Activated naive CD4-positive, alpha-beta T cell treated with anti-CD3 and anti-CD28 coated beads, Interleukin-2, amount 50 U/mL, for 24 hours (primary cell): ENCODE data around the gene CISD3.

ENCODE experiments used
- H3K27ac Mint-ChIP-seq: one replicate; pipeline ENCODE4 v1.8.0; 2021; ENCODE audit warnings: mild to moderate bottlenecking, mixed read lengths
- H3K27me3 Mint-ChIP-seq: one replicate; pipeline ENCODE4 v1.8.0; 2021; ENCODE audit warnings: mixed read lengths
- H3K36me3 Mint-ChIP-seq: one replicate; pipeline ENCODE4 v1.8.0; 2021; ENCODE audit warnings: mixed read lengths
- H3K4me1 Mint-ChIP-seq: one replicate; pipeline ENCODE4 v1.8.0; 2021; ENCODE audit warnings: mixed read lengths
- H3K4me3 Mint-ChIP-seq: one replicate; pipeline ENCODE4 v1.8.0; 2021; ENCODE audit warnings: mild to moderate bottlenecking, mixed read lengths
- H3K9me3 Mint-ChIP-seq: one replicate; pipeline ENCODE4 v1.8.0; 2021; ENCODE audit warnings: mixed read lengths

The CISD3 gene

DNA sequence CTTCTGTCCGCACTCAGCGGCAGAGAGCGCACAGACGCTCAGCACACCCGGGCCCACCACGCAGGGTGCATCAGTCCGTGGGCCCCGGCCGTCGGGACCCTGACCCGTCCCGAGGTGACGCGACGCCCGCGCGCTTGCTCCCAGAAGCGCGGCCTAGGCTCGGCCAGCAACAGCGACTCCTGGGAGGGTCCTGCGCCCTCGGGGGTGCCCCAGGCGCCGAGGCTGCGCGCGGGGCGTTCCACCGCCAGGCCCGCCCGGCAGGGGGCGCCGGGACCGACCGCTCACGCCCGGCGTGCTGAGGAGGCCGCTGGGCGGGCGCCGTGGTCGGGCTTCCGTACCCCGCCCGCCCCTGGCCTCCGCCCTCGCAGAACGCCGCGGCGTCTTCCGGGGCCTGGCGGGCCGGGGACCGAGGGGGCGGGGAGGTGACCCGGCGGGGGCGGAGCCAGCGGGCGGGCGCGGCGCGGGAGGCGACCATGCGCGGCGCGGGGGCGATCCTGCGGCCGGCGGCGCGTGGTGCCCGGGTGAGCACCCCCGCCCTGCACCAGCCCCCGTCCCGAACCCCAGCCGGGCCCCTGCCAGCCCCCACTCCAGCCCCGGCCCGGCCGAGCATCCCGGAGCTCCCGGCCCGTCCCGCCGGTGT lies at the start of gene CISD3:
Gene CISD3, plus strand, starts transcription at position 456 of the 640 bp plus-strand sequence. Its CDS starts 18 bp downstream, at position 474.
- peaks cover 89% of the 10 kb centered on the region for H3K4me1 Mint-ChIP-seq
- H3K36me3 Mint-ChIP-seq, result peaks cover 4% of the 10 kb centered on the region

DNA sequence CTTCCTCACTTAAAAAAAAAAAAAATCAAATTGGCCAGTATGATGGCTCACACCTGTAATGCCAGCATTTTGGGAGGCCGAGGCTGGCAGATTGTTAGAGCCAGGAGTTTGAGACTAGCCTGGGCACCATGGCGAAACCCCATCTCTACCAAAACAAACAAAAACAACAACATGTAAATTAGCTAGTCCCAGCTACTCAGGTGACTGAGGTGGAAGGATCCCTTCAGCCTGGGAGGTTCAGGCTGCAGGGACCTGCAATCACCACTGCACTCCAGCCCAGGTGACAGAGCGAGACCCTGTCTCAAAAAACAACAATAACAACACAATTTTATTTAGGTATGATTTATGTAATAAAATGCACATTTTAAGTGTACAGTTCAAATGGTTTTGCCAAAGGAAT lies 49.0 kb upstream of the CISD3 start:
- Mint-ChIP-seq H3K27me3 (peaks cover 1% of the 10 kb centered on the region), H3K4me3 (no peak overlapping the region), H3K27ac (no peak overlapping the region), H3K36me3 (no peaks in the 10 kb centered on the region), H3K4me1 (peaks cover 15% of the 10 kb centered on the region), H3K9me3 (no peaks in the 10 kb centered on the region)

More for the DNA sequence above, at the start of gene CISD3:
- no peaks in the 10 kb centered on the region for H3K9me3 Mint-ChIP-seq
- H3K27me3 Mint-ChIP-seq, result no peaks in the 10 kb centered on the region
- peak within 1 kb of the TSS; percentile 93 for H3K27ac Mint-ChIP-seq
- peak within 1 kb of the TSS; percentile 93 for H3K4me3 Mint-ChIP-seq

DNA sequence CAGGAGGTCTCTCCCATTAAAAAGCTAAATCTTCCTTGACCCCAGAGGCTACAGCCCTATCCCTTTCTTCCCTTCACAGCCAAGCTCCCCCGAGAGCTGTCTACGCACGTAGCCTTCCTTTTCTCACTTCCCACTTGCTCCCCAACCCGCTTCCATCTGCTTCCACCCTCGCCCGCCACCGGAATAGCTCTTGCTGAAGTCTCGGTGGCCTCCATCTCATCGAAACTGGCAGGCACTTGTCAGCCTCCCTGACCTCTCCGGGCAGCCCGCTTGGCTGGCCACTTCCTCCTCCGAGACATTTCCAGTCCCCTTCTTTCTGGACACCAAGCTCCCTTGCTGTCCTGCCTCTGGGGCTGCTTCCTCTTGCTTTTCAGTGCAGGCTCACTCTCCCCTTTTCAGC lies 44.6 kb upstream of the CISD3 start:
- Mint-ChIP-seq H3K36me3 (no peaks in the 10 kb centered on the region), H3K4me3 (no peak overlapping the region), H3K27ac (no peak overlapping the region), H3K27me3 (peaks cover 1% of the 10 kb centered on the region), H3K9me3 (no peaks in the 10 kb centered on the region), H3K4me1 (no peaks in the 10 kb centered on the region)

DNA sequence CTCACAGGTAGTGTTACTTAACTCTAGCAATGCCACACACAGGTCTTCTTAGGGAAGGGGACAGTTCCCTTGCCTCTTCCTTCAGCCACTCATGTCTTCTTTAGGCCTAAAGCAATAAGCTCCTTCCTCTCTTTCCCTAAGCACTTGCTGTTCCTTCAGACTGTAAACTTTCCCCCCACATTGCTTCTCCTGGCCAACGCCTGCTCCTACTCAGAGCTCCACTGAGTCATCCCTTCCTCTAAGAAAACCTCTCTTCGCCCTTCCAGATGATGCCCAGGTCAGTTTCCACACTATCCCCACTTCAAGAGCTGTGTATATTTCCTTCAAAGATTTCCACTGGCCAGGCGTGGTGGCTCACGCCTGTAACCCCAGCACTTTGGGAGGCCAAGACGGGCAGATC lies 42.9 kb upstream of the CISD3 start:
- Mint-ChIP-seq H3K36me3 (no peaks in the 10 kb centered on the region), H3K4me1 (no peaks in the 10 kb centered on the region), H3K27ac (no peak overlapping the region), H3K27me3 (peaks cover 1% of the 10 kb centered on the region), H3K4me3 (no peak overlapping the region), H3K9me3 (no peaks in the 10 kb centered on the region)

DNA sequence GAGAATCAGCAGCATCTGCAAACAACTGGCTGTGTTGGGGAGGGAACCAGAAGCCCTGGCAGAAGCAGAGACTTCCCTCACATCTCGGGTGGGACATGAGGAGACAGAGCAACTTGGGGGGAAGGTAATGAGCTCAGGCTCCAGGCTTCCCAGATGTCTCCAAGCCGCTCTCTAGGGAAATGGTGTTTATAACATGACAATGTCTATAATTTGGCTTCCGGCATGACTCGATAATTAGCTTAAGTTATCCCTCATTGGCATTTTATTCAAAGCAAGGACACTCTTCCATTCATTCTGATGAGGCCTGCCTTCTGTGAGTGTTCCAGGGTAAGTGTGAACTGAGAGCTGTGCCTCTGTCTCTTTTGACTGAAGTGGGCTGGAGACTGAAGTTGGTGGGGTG lies 39.8 kb upstream of the CISD3 start:
- H3K4me1 Mint-ChIP-seq, result no peaks in the 10 kb centered on the region
- no peaks in the 10 kb centered on the region for H3K9me3 Mint-ChIP-seq
- no peak overlapping the region for H3K27ac Mint-ChIP-seq
- no peak overlapping the region for H3K4me3 Mint-ChIP-seq
- no peaks in the 10 kb centered on the region for H3K36me3 Mint-ChIP-seq
- H3K27me3 Mint-ChIP-seq, result peaks cover 1% of the 10 kb centered on the region

DNA sequence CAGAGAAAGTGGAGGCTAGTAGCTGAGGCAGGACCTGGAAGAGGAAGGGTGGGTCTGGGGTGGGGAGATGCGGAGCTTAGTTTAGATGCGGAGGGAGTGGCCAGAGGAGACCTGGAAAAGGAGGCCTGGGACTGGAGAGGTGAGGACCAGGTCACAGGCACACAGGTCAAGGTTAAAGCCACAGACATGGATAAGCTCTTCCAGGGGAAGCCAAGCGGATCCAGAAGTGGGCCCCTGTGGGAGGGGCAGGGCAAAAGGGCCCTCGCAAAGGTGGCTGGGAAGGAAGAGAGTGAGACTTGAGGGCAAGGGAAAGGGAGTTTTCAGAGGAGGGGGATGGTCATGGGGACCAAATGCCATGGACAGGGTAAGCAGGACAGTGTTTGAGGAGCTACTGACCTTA lies 39.0 kb upstream of the CISD3 start:
- no peaks in the 10 kb centered on the region for H3K27me3 Mint-ChIP-seq
- H3K4me1 Mint-ChIP-seq, result peaks cover 6% of the 10 kb centered on the region
- H3K9me3 Mint-ChIP-seq, result no peaks in the 10 kb centered on the region
- no peaks in the 10 kb centered on the region for H3K36me3 Mint-ChIP-seq
- peak overlapping the region; percentile 23 for H3K27ac Mint-ChIP-seq
- no peak overlapping the region for H3K4me3 Mint-ChIP-seq

DNA sequence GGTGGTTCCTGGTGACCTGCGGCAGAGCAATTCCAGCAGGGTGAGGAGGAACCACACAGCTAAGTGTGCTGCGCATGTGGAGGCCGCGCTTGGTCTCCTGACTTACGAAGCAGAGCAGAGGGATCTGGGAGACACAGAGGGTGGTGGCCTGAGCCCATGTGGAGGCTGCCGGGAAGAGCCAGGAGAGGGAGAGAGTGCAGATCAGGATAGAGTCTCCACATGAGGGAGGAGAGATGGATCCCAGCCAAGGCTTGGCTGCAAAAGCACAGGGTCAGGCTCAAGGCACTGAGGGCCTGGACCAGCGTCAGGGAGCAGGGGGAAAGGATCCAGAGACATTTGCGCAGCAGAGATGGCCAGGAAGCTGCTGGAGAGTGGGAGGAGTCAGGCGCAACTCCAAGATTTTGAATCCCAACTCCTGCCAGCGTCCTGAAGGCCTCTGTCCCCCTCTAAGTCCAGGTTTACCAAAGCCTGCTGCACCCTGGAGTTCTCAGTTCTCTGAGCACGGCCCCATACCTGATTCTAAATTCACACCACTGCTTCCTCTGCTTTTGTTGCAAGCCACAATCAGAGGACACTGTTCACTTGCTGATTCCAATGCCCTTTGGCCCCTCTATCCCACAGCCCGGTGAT lies 36.3 kb upstream of the CISD3 start:
- H3K27ac Mint-ChIP-seq, result peak overlapping the region; percentile 12
- H3K4me1 Mint-ChIP-seq, result peaks cover 25% of the 10 kb centered on the region
- no peak overlapping the region for H3K4me3 Mint-ChIP-seq
- H3K27me3 Mint-ChIP-seq, result no peaks in the 10 kb centered on the region
- H3K9me3 Mint-ChIP-seq, result no peaks in the 10 kb centered on the region
- no peaks in the 10 kb centered on the region for H3K36me3 Mint-ChIP-seq

GRCh38 chr17:38697061-38697820 lies 32.9 kb upstream of the CISD3 start:
- peaks cover 51% of the 10 kb centered on the region for H3K4me1 Mint-ChIP-seq
- peaks cover 3% of the 10 kb centered on the region for H3K36me3 Mint-ChIP-seq
- H3K9me3 Mint-ChIP-seq, result no peaks in the 10 kb centered on the region
- peak overlapping the region; percentile 83 for H3K27ac Mint-ChIP-seq
- H3K27me3 Mint-ChIP-seq, result no peaks in the 10 kb centered on the region
- no peak overlapping the region for H3K4me3 Mint-ChIP-seq

DNA sequence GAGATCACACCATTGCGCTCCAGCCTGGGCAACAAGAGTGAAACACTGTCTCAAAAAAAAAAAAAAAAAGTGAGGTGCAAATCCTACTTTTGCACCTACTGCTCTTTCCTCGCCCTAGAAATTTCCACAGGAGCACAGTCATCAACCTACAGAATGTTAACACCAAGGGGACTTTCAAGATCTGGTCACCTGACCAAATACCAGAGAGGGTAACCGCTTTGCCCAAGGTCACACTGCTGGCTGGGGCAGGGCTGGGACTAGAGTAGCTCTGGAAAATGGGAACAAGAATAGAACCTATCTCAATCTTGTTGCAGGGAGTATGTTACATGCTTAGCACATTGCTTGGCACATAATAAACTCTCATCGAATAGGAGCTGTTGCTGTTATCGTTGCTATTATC lies 31.4 kb upstream of the CISD3 start:
- Mint-ChIP-seq H3K27me3 (no peaks in the 10 kb centered on the region), H3K4me1 (peaks cover 51% of the 10 kb centered on the region), H3K9me3 (no peaks in the 10 kb centered on the region), H3K4me3 (no peak overlapping the region), H3K27ac (peak overlapping the region; percentile 62), H3K36me3 (peaks cover 3% of the 10 kb centered on the region)

DNA sequence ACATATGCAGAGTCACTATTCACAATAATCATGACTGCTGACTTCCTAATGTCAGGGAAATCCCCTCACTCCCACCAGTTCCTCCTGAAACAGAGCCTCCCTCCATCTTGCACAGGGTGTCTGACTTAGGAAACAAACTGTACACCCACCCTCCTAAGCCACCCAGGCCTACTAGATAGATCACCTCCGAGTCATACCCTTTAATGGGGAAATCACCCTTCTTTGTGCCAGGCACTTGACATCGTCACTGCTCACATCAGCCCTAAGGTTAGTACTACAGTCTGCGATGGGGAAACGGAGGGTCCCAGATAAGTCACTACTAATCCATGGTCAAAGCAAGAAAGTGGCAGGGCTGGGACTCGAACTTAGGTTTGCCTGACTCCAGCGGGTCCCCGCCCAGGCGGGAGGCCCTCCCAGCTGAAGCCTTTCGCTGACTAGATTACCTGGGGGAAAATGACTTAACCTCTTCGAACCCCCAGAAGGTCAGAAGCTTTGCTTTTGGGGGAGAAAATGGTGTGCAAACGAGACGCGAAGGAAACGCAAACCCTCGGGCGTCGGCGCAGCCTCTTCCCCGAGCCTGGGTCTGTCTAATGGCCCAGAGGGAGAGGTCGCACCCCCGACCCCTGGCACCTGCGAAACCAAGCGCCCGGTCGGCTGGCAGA lies 28.5 kb upstream of the CISD3 start:
- H3K4me3 Mint-ChIP-seq, result peak overlapping the region; percentile 88
- peak overlapping the region; percentile 98 for H3K27ac Mint-ChIP-seq
- H3K36me3 Mint-ChIP-seq, result peaks cover 3% of the 10 kb centered on the region
- H3K27me3 Mint-ChIP-seq, result no peaks in the 10 kb centered on the region
- no peaks in the 10 kb centered on the region for H3K9me3 Mint-ChIP-seq
- peaks cover 42% of the 10 kb centered on the region for H3K4me1 Mint-ChIP-seq

DNA sequence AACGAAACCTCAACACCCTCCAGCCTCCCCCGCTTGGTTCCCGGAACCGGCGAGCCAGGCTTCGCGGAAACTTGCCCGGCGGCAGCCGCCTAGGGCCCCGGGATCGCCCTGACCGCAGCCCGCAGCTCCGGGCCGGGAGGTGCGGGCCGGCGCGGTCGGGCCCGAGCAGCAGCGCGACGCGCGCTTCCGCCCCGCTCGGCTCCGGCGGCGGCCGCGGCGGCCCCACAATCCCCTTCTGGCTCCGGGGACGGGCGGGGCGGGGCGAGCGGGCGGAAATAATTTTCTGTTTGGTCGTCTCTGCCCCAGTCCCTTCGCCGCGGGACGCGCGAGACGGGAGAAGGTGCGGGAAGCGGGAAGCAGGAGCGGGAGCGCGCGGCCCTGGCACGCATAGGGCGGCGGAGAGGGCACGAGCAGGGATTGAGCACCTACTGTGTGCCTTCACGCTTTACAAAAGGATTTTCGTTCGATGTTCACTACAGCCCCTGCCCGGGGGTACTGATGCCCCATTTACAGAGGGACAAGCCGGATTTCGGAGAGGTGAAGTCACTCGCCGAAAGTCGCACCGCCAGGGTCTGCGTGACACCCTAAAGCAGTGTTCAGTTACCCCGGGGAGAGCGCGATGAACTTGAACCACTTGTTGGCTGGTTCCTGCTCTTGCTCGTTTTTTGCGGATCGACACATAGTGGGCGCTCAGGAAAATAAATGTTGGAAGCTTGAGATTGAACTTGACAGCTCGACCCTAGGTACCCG lies 27.8 kb upstream of the CISD3 start:
- H3K36me3 Mint-ChIP-seq, result peaks cover 6% of the 10 kb centered on the region
- peaks cover 39% of the 10 kb centered on the region for H3K4me1 Mint-ChIP-seq

DNA sequence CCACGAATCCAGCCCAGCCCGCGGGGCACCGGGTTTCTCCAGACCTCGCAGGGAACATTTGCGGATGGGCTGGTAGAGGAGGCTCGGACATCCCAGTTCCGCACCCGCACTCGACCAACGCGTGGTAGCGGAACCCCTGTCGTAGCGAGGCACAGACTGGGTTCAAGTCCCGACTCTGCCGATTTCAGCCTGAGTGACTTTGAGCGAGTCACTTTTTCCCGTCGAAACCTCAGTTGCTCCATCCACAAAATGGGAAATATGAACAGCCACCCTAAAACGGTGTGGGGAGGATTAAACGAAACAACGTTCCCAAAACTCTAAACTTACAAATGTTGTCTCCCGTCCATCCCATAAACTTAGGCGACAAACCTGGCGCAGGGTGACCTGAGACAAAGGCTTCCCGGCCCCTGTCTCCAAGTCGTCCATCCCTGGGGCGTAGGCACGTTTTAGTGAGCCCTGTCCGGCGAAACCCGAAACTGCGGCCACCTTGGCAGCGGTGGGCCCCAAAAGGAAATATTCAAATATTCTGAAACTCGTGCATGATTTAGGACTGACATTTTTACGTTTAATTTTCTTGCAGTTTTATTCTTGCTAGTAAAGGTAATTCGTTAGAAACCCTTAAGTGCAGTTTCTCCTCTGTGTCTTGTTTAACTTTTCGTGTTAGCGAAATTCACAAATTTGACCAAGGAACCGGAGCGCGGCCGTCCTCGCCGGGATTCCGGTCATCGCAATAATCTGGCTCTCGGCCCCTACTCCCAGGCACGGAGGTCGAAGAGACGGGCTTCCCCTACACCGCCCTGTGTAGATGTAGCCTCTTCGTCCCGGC lies 27.0 kb upstream of the CISD3 start:
- Mint-ChIP-seq H3K27ac (peak overlapping the region; percentile 100), H3K9me3 (no peaks in the 10 kb centered on the region), H3K27me3 (no peaks in the 10 kb centered on the region), H3K4me3 (peak overlapping the region; percentile 97), H3K36me3 (peaks cover 9% of the 10 kb centered on the region), H3K4me1 (peaks cover 40% of the 10 kb centered on the region)

More for the DNA sequence above, 27.8 kb upstream of the CISD3 start:
- Mint-ChIP-seq H3K27me3 (no peaks in the 10 kb centered on the region), H3K9me3 (no peaks in the 10 kb centered on the region), H3K27ac (peak overlapping the region; percentile 100), H3K4me3 (peak overlapping the region; percentile 97)

GRCh38 chr17:38703742-38704605 lies 26.2 kb upstream of the CISD3 start:
- Mint-ChIP-seq H3K4me1 (peaks cover 42% of the 10 kb centered on the region), H3K36me3 (peaks cover 11% of the 10 kb centered on the region), H3K4me3 (peak overlapping the region; percentile 97), H3K9me3 (no peaks in the 10 kb centered on the region), H3K27me3 (no peaks in the 10 kb centered on the region), H3K27ac (peak overlapping the region; percentile 100)
